DOHH2 (cell line): Measurements from ENCODE around the gene TEPSIN.

Source experiments
- H3F3A ChIP-seq: fragments of 200-600 bp; sonication (generic), shearing (Covaris generic); 2 replicates; pipeline ENCODE4 v1.6.0; 2016; ENCODE audit warnings: antibody characterized with exemption, mild to moderate bottlenecking; ENCODE audit not compliant: control insufficient read depth, insufficient read depth
- H3K27ac ChIP-seq: fragments of 200-600 bp; sonication (generic); 2 replicates; pipeline ENCODE4 v1.5.1; 2014; ENCODE audit warnings: low read depth, mild to moderate bottlenecking, low read length, moderate library complexity
- H3K27me3 ChIP-seq: fragments of 200-600 bp; sonication (generic); 2 replicates; pipeline ENCODE4 v1.6.1; 2014; ENCODE audit warnings: mild to moderate bottlenecking, low read length, mixed read lengths; ENCODE audit not compliant: control insufficient read depth
- H3K36me3 ChIP-seq: fragments of 200-600 bp; sonication (generic); 2 replicates; pipeline ENCODE4 v1.6.1; 2014; ENCODE audit warnings: mild to moderate bottlenecking, low read length, moderate library complexity, mixed read lengths; ENCODE audit not compliant: control insufficient read depth
- H3K4me1 ChIP-seq: fragments of 200-600 bp; sonication (generic); 2 replicates; pipeline ENCODE4 v1.6.1; 2014; ENCODE audit warnings: mild to moderate bottlenecking, low read length, mixed read lengths; ENCODE audit not compliant: control insufficient read depth
- H3K4me2 ChIP-seq: fragments of 200-600 bp; sonication (generic); 2 replicates; pipeline ENCODE4 v1.6.0; 2014; ENCODE audit warnings: mild to moderate bottlenecking, low read length, moderate library complexity
- H3K4me3 ChIP-seq: fragments of 200-600 bp; sonication (generic); 2 replicates; pipeline ENCODE4 v1.5.1; 2014; ENCODE audit warnings: mild to moderate bottlenecking, low read length, mixed read lengths
- H3K79me2 ChIP-seq: fragments of 200-600 bp; sonication (generic); 2 replicates; pipeline ENCODE4 v1.6.1; 2014; ENCODE audit warnings: mild to moderate bottlenecking, low read length, mixed read lengths; ENCODE audit not compliant: control insufficient read depth
- H3K9me2 ChIP-seq: fragments of 200-600 bp; sonication (generic); replicated peaks from 2 replicates; pipeline ENCODE4 v1.6.1; 2014; ENCODE audit warnings: mild to moderate bottlenecking, low read length, mixed read lengths; ENCODE audit not compliant: control insufficient read depth
- H3K9me3 ChIP-seq: fragments of 200-600 bp; sonication (generic); 2 replicates; pipeline ENCODE4 v1.6.1; 2014; ENCODE audit warnings: antibody characterized with exemption, low read length, mixed read lengths; ENCODE audit not compliant: control insufficient read depth, insufficient read depth
- H4K20me1 ChIP-seq: fragments of 200-600 bp; sonication (generic); 2 replicates; pipeline ENCODE4 v1.6.0; 2014; ENCODE audit warnings: low read depth, mild to moderate bottlenecking, antibody characterized with exemption, low read length, moderate library complexity; ENCODE audit not compliant: control insufficient read depth, insufficient read depth
- EZH2phosphoT487 ChIP-seq: fragments of 200-600 bp; sonication (generic); IDR thresholded peaks from 2 replicates; pipeline ENCODE4 v1.6.1; 2017; ENCODE audit warnings: borderline replicate concordance, mild to moderate bottlenecking, antibody characterized with exemption, low read length, moderate library complexity, mixed read lengths
- TF ChIP-seq, protein P1 (sequence below): fragments of 200-600 bp; sonication (generic); IDR thresholded peaks from one replicate; pipeline ENCODE4 v1.5.1; 2014; ENCODE audit warnings: antibody characterized with exemption, mild to moderate bottlenecking, low read depth, low read length; ENCODE audit not compliant: poor library complexity, severe bottlenecking

The TEPSIN gene

GRCh38 chr17:81198826-81199481 is 39.9 kb downstream of the TEPSIN start:
- Histone ChIP-seq H4K20me1 (no peaks in the 10 kb centered on the region), H3F3A (no peaks in the 10 kb centered on the region), H3K27me3 (no peaks in the 10 kb centered on the region), H3K4me1 (peaks cover 6% of the 10 kb centered on the region), H3K79me2 (no peaks in the 10 kb centered on the region), H3K36me3 (no peaks in the 10 kb centered on the region), H3K4me3 (no peak overlapping the region), H3K9me3 (no peaks in the 10 kb centered on the region), H3K9me2 (no peaks in the 10 kb centered on the region), H3K4me2 (no peak overlapping the region), H3K27ac (no peak overlapping the region)
- TF ChIP-seq, protein P1, sequence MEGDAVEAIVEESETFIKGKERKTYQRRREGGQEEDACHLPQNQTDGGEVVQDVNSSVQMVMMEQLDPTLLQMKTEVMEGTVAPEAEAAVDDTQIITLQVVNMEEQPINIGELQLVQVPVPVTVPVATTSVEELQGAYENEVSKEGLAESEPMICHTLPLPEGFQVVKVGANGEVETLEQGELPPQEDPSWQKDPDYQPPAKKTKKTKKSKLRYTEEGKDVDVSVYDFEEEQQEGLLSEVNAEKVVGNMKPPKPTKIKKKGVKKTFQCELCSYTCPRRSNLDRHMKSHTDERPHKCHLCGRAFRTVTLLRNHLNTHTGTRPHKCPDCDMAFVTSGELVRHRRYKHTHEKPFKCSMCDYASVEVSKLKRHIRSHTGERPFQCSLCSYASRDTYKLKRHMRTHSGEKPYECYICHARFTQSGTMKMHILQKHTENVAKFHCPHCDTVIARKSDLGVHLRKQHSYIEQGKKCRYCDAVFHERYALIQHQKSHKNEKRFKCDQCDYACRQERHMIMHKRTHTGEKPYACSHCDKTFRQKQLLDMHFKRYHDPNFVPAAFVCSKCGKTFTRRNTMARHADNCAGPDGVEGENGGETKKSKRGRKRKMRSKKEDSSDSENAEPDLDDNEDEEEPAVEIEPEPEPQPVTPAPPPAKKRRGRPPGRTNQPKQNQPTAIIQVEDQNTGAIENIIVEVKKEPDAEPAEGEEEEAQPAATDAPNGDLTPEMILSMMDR: no peak
- TF ChIP-seq EZH2phosphoT487: no peak

DNA sequence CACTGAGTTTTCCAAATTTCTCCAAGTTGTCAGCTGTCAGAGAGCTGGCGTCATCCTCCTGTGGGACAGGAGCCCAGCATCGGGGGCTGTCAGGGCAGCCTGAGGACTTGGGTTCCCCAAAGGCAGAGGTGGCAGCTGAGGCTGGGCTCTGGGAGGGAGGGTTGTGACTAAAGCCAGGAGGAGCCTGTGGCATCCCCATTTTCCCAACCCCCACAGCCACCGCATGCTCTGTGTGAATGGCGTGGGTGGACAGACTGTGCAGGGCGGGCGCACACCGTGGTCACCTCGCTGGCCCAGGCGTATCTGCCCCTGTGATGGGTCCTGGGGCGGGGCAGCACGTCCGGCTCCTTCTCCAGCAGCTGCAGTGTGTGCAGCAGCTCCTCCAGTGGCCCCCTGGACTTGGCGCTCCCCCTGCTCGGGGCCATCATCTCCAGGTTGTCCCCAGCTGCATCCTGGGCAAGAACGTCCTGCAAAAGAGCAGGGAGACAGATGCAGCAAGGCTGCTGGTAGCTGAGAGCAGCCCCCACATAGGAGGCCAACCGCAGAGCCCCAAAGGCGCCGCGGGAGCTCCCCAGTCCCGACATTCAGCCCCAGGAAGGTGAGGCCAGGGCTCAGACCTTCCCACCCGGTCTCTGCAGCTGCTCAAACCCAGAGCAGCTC is 40.9 kb downstream of the TEPSIN start:
- Histone ChIP-seq H3K79me2 (no peaks in the 10 kb centered on the region), H3K27me3 (no peaks in the 10 kb centered on the region), H4K20me1 (no peaks in the 10 kb centered on the region), H3K9me3 (no peaks in the 10 kb centered on the region), H3K4me3 (no peak overlapping the region), H3K36me3 (no peaks in the 10 kb centered on the region), H3F3A (no peaks in the 10 kb centered on the region), H3K9me2 (no peaks in the 10 kb centered on the region), H3K4me2 (no peak overlapping the region), H3K27ac (no peak overlapping the region), H3K4me1 (peaks cover 6% of the 10 kb centered on the region)
- TF ChIP-seq, protein P1: no peak
- TF ChIP-seq EZH2phosphoT487: no peak

DNA sequence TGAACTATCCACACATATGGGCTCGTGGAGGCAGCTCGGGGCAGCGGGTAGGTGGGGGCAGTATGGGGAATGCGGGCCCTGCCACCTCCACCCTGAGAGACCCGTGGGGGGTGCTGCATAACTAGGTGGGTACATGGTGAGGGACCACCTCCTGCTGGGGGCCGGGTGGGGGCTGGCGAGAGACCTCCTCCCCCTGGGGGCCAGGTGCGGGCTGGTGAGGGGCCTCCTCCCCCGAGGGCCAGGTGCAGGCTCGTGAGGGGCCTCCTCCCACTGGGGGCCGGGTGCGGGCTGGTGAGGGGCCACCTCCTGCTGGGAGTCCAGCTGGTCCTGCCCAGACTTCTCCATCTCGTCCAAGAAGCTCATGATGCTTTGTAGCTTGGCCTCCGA is 41.5 kb downstream of the TEPSIN start:
- Histone ChIP-seq H3K4me1 (peaks cover 6% of the 10 kb centered on the region), H3K4me3 (no peak overlapping the region), H3K79me2 (no peaks in the 10 kb centered on the region), H3K4me2 (no peak overlapping the region), H3K36me3 (no peaks in the 10 kb centered on the region), H3K27ac (no peak overlapping the region), H4K20me1 (no peaks in the 10 kb centered on the region), H3F3A (no peaks in the 10 kb centered on the region), H3K9me3 (no peaks in the 10 kb centered on the region), H3K9me2 (no peaks in the 10 kb centered on the region), H3K27me3 (no peaks in the 10 kb centered on the region)
- TF ChIP-seq EZH2phosphoT487: no peak
- TF ChIP-seq, protein P1: no peak
